ENCODE measurements around the gene SCLY.

The SCLY gene

GRCh38 chr2:238077292-238077691 is 16.5 kb downstream of the SCLY start:
- DNase-seq (ENCODE audit: low read depth): no peak

DNA sequence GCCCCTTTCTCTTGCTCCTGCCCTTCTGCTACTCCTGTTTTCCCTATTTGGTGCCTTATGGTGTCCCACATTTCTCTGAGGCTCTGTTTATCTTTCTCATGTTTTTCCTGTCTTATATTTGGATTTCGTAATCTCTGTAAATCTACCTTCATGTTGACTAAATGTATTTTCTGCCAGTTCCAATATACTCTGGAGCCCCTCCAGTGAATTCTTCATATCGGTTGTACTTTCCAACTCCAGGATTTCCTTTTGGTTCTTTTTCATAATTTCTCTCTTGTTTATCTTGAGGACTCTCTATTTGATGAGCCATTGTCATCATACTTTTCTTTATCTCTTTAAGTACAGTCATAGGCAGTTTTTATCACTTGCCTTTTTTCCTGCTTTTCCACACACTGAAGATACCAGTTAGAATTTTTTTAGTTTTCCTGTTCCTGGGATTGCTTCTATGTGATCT is 19.1 kb downstream of the SCLY start:
- no peak for DNase-seq (ENCODE audit: low read depth)

GRCh38 chr2:238080518-238080917 is 19.7 kb downstream of the SCLY start:
- no peak for DNase-seq (ENCODE audit: low read depth)

GRCh38 chr2:238081150-238081549 is 20.3 kb downstream of the SCLY start:
- DNase-seq (ENCODE audit: low read depth): no peak

DNA sequence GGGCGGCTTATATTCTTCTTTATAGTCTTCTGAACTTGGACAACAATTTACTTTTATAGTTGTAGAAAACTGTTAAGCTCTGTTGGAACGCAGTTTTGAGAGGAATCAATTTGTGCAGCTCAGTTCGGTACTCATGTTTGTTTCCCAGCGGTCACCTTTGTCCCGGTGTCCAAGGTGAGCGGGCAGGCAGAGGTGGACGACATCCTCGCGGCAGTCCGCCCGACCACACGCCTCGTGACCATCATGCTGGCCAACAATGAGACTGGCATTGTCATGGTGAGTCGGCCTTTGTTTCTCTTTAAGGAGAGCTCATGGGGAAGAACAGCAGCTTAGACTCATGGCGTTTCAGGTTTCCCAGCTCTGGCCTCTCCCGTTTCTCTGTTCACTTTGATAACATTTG is 20.8 kb downstream of the SCLY start:
- no peak for DNase-seq (ENCODE audit: low read depth)

GRCh38 chr2:238082151-238082550 is 21.4 kb downstream of the SCLY start:
- no peak for DNase-seq (ENCODE audit: low read depth)

DNA sequence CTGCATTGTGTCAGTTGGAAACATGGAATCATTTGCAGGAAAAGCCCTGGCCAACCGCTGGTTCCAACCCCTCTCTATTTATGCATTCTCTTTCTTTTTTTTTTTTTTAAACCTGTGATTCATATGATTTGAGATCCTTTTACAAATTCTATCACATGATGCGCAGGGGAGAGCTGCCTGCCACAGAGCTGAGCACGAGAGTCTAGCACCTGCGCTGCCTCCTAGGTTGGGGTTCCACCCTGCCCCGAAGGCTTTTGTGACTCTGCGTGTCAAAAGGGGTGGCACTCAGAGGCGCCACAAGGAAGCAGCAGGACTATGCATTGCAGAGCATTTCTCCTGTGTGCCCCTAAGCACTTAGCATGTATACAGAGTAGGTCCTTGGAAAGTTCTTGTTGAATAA is 22.0 kb downstream of the SCLY start:
- no peak for DNase-seq (ENCODE audit: low read depth)

- no peak for DNase-seq (ENCODE audit: low read depth)
Observed at GRCh38 chr2:238083919-238084318, 23.1 kb downstream of the SCLY start.

DNA sequence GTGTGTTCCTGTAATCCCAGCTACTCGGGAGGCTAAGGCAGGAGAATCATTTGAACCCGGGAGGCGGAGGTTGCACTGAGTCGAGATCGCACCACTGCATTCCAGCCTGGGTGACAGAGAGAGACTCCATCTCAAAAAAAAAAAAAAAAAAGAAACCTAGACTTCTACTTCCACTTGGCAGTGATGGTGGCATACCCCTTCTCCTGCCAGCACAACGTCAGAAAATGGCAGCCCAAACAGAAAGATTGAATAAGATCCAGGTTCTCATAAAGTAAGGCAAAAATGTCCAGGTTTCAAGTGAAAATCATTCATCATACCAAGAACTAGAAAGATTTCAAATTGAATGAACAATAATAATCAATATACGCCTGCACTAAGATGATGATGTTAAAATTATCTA is 24.0 kb downstream of the SCLY start:
- no peak for DNase-seq (ENCODE audit: low read depth)

DNA sequence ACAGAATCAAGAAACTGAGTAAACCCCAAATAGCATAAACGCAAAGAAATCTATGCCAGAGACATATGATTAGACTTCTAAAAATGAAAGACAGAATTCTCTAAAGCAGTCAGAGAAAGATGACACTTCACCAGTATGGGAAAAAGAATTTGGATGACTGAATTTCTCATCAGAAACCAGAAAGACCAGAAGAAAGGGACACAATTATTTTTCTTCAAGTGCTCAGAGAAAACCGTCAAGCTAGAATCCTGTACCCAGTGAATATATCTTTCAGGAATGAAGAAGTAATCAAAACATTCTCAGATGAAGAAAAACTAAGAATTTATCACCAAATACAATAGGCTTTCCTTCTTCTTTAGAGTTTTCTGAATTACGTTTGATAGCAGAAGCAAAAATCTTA is 25.1 kb downstream of the SCLY start:
- DNase-seq (ENCODE audit: low read depth): no peak

GRCh38 chr2:238087211-238087610 is 26.4 kb downstream of the SCLY start:
- no peak for DNase-seq (ENCODE audit: low read depth)

- no peak for DNase-seq (ENCODE audit: low read depth)
Observed at GRCh38 chr2:238090887-238091286, 30.1 kb downstream of the SCLY start.

- no peak for DNase-seq (ENCODE audit: low read depth)
Observed at GRCh38 chr2:238091436-238092060, 30.7 kb downstream of the SCLY start.

- DNase-seq (ENCODE audit: low read depth): no peak
Observed at GRCh38 chr2:238092486-238093035, 31.8 kb downstream of the SCLY start.

DNA sequence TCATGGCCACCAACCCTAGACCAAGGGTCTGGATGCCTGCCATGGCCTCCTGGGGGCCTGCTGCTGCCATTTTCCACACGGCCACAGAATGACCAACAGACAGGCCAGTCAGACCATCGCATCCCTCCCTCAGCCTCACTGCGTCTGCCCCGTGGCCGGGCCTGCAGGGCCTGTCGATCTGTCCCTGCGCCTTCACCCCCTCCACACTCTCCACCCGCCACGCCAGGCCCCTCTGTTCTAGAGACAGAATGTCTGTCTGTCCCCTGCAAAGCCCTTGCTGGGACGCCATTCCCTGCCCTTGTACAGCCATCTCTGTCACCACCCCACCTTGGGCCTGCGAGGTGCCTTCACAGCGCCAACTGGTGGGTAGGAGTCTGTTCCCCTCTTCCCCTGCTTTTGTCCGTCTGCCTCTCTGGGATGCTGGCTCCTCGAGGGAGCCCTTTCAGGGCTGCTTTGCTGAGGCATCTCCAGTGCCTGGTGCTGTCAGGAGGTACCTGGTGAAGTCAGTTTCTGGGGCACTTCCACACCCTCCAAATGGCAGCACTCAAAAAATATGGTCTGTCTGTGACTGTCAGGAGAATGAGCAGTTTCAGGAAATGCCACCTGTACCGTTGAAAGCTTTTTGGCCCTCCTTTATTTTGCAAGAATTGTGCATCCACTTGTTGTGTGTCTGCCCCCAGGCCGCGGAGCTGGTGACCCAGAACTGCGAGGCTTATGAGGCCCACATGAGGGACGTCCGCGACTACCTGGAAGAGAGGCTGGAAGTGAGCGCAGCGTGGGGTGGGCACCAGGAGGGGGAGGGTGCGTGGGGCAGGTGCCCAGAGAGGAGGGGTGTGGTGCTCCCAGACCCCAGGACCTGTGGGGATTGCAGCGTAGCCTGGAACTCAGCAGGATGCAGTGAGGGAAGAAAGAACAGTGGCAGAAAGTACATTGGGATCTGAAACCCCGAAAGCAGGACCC is 32.7 kb downstream of the SCLY start:
- DNase-seq (ENCODE audit: low read depth): no peak

GRCh38 chr2:238094438-238095022 is 33.7 kb downstream of the SCLY start:
- DNase-seq (ENCODE audit: low read depth): no peak

- DNase-seq (ENCODE audit: low read depth): no peak
Observed at GRCh38 chr2:238095143-238095542, 34.3 kb downstream of the SCLY start.

GRCh38 chr2:238096311-238097011 is 35.7 kb downstream of the SCLY start:
- no peak for DNase-seq (ENCODE audit: low read depth)

DNA sequence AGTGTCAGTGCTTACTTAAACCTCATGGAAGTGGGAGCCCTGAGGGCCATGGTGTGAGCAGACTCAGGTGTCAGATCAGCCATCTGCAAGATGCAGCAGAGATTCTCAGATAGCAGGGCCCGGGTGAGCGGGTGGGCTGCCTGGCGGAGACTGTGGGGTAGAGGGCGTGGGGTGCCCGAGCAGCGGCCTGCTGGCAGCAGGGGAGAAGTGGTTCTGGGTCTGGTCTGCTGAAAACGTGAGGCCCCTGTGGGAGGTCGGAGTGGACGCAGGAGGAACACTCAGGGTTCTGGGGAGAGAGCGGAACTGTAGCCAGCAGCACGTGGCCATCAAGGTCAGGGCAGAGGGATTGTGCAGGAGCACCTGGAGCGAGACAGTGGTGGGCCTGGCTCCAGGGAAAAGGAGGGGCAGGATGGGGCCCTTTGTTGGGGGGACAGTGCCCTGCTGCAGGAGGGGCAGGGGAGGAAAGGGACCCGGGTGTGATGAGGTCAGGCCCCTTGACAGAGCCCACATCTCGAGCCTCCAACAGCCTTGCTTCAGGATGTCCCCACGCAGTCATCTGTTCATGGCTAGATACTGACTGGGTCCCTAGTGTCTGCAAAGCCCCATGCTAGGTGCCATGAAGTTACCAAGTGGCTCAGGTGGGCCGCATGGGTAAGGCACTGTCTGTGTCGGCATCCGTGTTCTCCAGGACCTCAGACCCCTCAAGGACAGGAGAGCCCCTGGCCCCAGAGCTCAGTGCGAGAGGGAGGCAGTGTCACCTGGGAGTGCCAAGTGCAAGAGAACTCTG is 36.6 kb downstream of the SCLY start:
- no peak for DNase-seq (ENCODE audit: low read depth)

- DNase-seq (ENCODE audit: low read depth): no peak
Observed at GRCh38 chr2:238097988-238098871, 37.4 kb downstream of the SCLY start.

Measured in stimulated activated CD8-positive, alpha-beta memory T cell treated with anti-CD3 and anti-CD28 coated beads, Interleukin-15, amount 100 ng/mL, for 1 hour (primary cell).